GM19043 (cell line): Measurements from ENCODE around the gene ZFP36.
"Not testable (repeated sequence)": the region's sequence is repeated elsewhere in the genome, so short reads cannot be mapped to it uniquely, and the experiment has no call there.

Source experiments
- ATAC-seq: cut with Tn5 transposase; IDR thresholded peaks from one replicate; pipeline ENCODE4 v1.9.1; 2021; ENCODE audit warnings: low read depth; ENCODE audit not compliant: unreplicated experiment

ZFP36 gene

DNA sequence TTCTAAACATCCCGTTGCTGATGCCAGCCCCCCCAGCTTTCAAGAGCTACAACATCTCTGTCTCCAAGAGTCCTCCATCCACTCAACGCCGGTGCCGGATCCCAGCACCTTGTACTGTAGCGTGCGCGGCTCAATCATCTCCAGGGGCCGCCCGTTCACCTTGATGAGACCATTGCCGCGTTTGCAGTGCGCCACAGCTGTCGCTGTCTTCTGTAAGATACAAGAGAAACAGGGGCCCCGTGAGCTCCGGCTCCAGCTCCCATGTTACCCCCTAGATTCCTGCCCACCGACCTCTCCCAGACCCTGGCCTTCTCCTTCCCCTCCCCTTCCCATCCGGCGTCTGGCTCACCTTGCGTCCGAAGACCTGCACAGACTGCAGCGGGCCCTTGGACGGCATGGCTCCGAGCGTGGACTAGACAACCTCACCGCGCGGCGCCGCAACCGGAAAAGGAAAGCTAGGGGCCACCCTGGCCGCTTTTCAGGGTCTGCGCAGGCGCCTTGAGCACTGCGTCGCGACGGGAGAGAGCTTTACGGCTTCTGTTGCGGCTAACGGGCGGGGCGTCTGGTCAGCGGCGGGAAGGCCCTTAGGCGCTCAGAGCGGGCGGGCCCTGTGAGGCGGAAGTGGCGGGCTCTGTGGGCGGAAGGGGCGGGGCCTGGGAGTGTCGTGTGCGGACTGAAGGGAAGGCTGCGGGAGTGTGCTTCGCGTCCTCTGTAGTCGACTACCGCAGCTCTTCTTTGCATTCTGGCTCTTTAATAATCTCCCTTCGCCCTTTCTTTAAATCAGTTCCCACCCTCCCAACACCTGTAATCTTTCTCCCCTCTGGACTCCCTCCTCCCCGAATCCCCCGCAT, 29.1 kb downstream of the ZFP36 start, which contains the start of gene RPS16:
TSS of gene RPS16 (minus strand) at position 451 of the 851 bp plus-strand sequence. CDS start at position 397, 54 bp downstream.
- ATAC-seq: peak; percentile 69

DNA sequence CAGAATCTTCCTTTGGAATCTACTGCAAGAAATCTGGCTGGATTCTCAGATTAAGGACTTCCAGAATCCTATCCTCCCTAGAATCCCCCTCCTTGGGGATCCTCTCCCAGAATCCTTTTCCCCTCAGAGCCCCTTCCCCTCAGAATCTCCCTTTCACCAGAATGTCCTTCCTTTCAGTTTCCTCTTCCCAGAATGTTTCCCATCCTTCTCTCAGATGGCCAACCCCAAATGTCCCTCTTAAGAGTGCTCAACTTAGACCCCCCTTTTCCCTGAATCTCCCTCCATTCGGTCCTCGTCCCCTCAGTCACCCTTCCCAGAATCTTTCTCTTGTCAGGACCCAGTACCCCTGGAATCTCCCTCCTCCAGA, 29.7 kb downstream of the ZFP36 start:
- ATAC-seq: no peak

DNA sequence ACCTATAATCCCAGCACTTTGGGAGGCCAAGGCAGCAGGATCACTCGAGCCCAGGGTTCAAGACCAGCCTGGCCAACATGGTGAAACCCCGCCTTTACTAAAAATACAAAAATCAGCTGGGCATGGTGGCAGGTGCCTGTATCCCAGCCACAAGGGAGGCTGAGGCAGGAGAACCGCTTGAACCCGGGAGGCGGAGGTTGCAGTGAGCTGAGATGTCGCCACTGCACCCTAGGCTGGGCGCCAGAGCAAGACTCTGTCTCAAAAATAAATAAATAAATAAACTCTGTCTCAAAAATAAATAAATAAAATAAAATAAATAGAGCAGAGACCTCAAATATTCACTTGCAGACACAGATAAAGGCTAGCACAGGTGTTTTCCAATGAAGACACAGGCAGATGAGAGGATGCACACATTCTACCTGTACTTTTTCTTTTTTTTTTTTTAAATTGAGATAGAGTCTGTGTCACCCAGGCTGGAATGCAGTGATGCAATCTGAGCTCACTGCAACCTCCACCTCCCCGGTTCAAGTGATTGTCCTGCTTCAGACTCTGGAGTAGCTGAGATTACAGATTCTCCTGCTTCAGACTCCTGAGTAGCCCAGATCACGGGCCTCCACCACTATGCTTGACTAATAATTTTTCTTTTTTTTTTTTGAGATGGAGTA, 31.8 kb downstream of the ZFP36 start:
- ATAC-seq: no peak

- ATAC-seq: no peak
These were observed 38.0 kb downstream of the ZFP36 start for GRCh38 chr19:39444598-39445195.

GRCh38 chr19:39445196-39446111, 38.8 kb downstream of the ZFP36 start, which contains the start of gene SUPT5H:
Gene SUPT5H, plus strand, starts transcription at chr19:39445582. Its CDS starts 309 bp downstream, at chr19:39445891.
- ATAC-seq: peak; percentile 80

GRCh38 chr19:39446365-39447084, 39.9 kb downstream of the ZFP36 start:
- ATAC-seq: no peak

DNA sequence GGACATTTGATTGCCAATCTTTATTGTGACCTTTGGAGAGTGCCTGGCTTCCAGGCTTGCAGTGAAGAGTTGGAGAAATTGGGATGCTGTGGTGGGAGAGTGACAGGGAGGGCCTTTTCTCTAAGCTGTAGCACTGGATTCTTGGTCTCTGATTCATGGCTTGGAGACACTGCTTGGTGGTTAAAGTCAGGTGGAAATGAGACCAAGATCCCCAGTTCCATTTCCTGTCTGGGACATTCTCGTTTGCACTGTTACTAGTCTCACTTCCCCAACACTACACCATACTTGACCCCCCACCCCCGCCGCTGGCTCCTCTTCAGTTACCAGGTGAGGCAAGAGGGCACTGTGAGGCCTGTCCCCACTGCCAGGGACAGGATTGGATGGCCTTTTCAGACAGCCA, 41.6 kb downstream of the ZFP36 start:
- ATAC-seq: no peak

DNA sequence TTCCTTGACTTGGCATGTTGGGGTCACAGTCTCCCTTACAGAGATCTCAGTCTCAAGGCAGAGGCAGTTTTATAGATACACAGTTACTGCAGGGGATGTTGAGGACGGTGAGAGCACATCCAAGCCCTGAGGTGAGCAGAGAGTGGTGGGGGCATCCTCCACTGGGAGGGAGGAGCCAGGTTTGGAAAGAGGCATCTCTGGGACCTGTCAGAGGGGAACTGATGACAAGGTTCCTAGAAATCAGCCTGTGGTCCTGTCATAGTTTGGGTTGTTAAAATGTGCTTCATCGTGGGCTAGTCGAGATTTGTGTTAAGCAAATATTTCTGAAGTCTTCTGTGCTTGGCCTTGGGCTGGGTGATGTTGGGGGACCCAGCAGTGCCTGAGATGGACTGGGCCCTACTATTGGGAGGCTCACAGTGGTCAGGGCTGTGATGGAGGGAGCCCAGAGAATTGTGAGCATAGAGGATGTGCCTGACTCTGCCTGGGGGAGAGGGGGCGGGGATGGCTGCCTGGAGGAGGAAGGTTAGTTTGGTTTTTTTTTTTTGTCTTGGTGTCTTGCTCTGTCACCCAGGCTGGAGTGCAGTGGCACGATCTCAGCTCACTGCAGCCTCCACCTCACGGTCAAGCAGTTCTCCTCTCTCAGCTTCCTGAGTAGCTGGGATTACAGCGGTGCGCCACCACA, 42.6 kb downstream of the ZFP36 start:
- no peak for ATAC-seq

- ATAC-seq: not testable (repeated sequence)
These were observed 44.6 kb downstream of the ZFP36 start for GRCh38 chr19:39451257-39451656.
